ENCODE measurements around the gene FAU.

Gene FAU

GRCh38 chr11:65107078-65107477 is 14.9 kb downstream of the FAU start:
- DNase-seq, result no peak

GRCh38 chr11:65104628-65105027 is 17.3 kb downstream of the FAU start:
- DNase-seq, result no peak

GRCh38 chr11:65103476-65103875 is 18.5 kb downstream of the FAU start:
- no peak for DNase-seq

GRCh38 chr11:65102142-65103095 is 19.5 kb downstream of the FAU start:
- no peak for DNase-seq

GRCh38 chr11:65100674-65101350 is 21.1 kb downstream of the FAU start:
- DNase-seq, result no peak

GRCh38 chr11:65096926-65097325 is 25.0 kb downstream of the FAU start:
- DNase-seq, result no peak

GRCh38 chr11:65095974-65096806 is 25.7 kb downstream of the FAU start, which contains the start of gene VPS51:
Gene VPS51, plus strand, starts transcription at chr11:65096214. Its CDS starts 37 bp downstream, at chr11:65096251.
- peak; percentile 91 for DNase-seq

- DNase-seq, result no peak
These were observed 26.5 kb downstream of the FAU start for GRCh38 chr11:65095427-65095826.

GRCh38 chr11:65090628-65091027 is 31.3 kb downstream of the FAU start:
- DNase-seq, result no peak

GRCh38 chr11:65089621-65090020 is 32.3 kb downstream of the FAU start:
- DNase-seq, result no peak

- DNase-seq, result no peak
These were observed 34.1 kb downstream of the FAU start for GRCh38 chr11:65087827-65088226.

GRCh38 chr11:65087216-65087615 is 34.7 kb downstream of the FAU start:
- DNase-seq, result no peak

- no peak for DNase-seq
These were observed 35.1 kb downstream of the FAU start for GRCh38 chr11:65086809-65087208.

- DNase-seq, result no peak
These were observed 36.5 kb downstream of the FAU start for GRCh38 chr11:65085446-65085845.

- no peak for DNase-seq
These were observed 37.1 kb downstream of the FAU start for GRCh38 chr11:65084598-65085375.

GRCh38 chr11:65083834-65084597 is 37.9 kb downstream of the FAU start, which contains the start of the genes CDCA5 and ZFPL1:
Gene CDCA5, minus strand, starts transcription at chr11:65084040. Its CDS starts 62 bp downstream, at chr11:65083978.
Gene ZFPL1, plus strand, starts transcription at chr11:65084222. Its CDS starts 477 bp downstream, at chr11:65084699.
- DNase-seq, result peak; percentile 96

- no peak for DNase-seq
These were observed 38.6 kb downstream of the FAU start for GRCh38 chr11:65083134-65083833.

- no peak for DNase-seq
These were observed 43.1 kb downstream of the FAU start for GRCh38 chr11:65078786-65079342.

- peak; percentile 21 for DNase-seq
These were observed 43.8 kb downstream of the FAU start for GRCh38 chr11:65078151-65078550.

GRCh38 chr11:65077451-65077850 is 44.5 kb downstream of the FAU start:
- DNase-seq, result no peak
